ENCODE data around the gene KLF7. TPM values are rescaled to one million over a fixed set of nuclear protein-coding genes. Genes with fewer than 3 reads are reported as not detected.
A peak's percentile ranks its signal among the peaks of the same experiment; 100 is the strongest.

KLF7 gene
- total RNA-seq, 1 donor from 2014 or later: 323 TPM

DNA sequence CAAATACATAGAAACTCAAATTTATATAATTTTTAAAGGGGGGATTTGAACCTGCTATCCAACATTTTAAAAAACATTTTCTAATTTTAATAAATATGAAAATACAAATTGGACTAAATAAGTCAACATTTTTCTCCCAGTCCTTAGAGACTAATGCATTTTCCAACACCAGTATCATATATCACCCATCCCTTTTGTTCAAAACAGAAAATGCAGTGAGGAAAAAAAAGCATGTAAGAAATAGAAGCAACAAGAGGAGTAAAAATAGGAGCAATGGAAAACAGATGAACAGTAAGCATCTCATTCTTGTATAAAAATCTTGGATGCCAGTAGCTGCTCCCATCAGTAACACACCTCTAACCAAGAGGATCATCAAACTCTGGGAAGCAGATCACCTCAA, 25.5 kb downstream of the KLF7 start:
- peak overlapping the region; percentile 69 for H3K4me3 Mint-ChIP-seq (ENCODE audit: unreplicated experiment)
- H3K36me3 Mint-ChIP-seq (ENCODE audit: unreplicated experiment): no peaks in the 10 kb centered on the region
- peak overlapping the region; percentile 82 for H3K27ac Mint-ChIP-seq (ENCODE audit: unreplicated experiment)
- TF ChIP-seq, protein P1, sequence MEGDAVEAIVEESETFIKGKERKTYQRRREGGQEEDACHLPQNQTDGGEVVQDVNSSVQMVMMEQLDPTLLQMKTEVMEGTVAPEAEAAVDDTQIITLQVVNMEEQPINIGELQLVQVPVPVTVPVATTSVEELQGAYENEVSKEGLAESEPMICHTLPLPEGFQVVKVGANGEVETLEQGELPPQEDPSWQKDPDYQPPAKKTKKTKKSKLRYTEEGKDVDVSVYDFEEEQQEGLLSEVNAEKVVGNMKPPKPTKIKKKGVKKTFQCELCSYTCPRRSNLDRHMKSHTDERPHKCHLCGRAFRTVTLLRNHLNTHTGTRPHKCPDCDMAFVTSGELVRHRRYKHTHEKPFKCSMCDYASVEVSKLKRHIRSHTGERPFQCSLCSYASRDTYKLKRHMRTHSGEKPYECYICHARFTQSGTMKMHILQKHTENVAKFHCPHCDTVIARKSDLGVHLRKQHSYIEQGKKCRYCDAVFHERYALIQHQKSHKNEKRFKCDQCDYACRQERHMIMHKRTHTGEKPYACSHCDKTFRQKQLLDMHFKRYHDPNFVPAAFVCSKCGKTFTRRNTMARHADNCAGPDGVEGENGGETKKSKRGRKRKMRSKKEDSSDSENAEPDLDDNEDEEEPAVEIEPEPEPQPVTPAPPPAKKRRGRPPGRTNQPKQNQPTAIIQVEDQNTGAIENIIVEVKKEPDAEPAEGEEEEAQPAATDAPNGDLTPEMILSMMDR (IDR thresholded peaks at IDR 0.05; ENCODE audit: partially characterized antibody, unreplicated experiment): no peak
- H3K4me1 Mint-ChIP-seq (ENCODE audit: low read depth, unreplicated experiment): peaks cover 91% of the 10 kb centered on the region
- H3K9me3 Mint-ChIP-seq (ENCODE audit: unreplicated experiment): peaks cover 28% of the 10 kb centered on the region
- peaks cover 22% of the 10 kb centered on the region for H3K27me3 Mint-ChIP-seq (ENCODE audit: unreplicated experiment)
- DNase-seq: no peak

GRCh38 chr2:207139552-207139951, 26.2 kb downstream of the KLF7 start:
- peaks cover 90% of the 10 kb centered on the region for H3K4me1 Mint-ChIP-seq (ENCODE audit: low read depth, unreplicated experiment)
- TF ChIP-seq, protein P1 (IDR thresholded peaks at IDR 0.05; ENCODE audit: partially characterized antibody, unreplicated experiment): no peak
- H3K27ac Mint-ChIP-seq (ENCODE audit: unreplicated experiment): peak overlapping the region; percentile 0
- no peak for DNase-seq
- H3K36me3 Mint-ChIP-seq (ENCODE audit: unreplicated experiment): no peaks in the 10 kb centered on the region
- H3K4me3 Mint-ChIP-seq (ENCODE audit: unreplicated experiment): peak overlapping the region; percentile 89
- H3K27me3 Mint-ChIP-seq (ENCODE audit: unreplicated experiment): peaks cover 22% of the 10 kb centered on the region
- H3K9me3 Mint-ChIP-seq (ENCODE audit: unreplicated experiment): peaks cover 28% of the 10 kb centered on the region

GRCh38 chr2:207138627-207139297, 27.0 kb downstream of the KLF7 start:
- peak overlapping the region; percentile 89 for H3K27ac Mint-ChIP-seq (ENCODE audit: unreplicated experiment)
- H3K9me3 Mint-ChIP-seq (ENCODE audit: unreplicated experiment): peaks cover 30% of the 10 kb centered on the region
- peaks cover 27% of the 10 kb centered on the region for H3K27me3 Mint-ChIP-seq (ENCODE audit: unreplicated experiment)
- peak overlapping the region; percentile 89 for H3K4me3 Mint-ChIP-seq (ENCODE audit: unreplicated experiment)
- no peaks in the 10 kb centered on the region for H3K36me3 Mint-ChIP-seq (ENCODE audit: unreplicated experiment)
- DNase-seq: no peak
- H3K4me1 Mint-ChIP-seq (ENCODE audit: low read depth, unreplicated experiment): peaks cover 91% of the 10 kb centered on the region
- TF ChIP-seq, protein P1 (IDR thresholded peaks at IDR 0.05; ENCODE audit: partially characterized antibody, unreplicated experiment): no peak

- no peaks in the 10 kb centered on the region for H3K36me3 Mint-ChIP-seq (ENCODE audit: unreplicated experiment)
- H3K9me3 Mint-ChIP-seq (ENCODE audit: unreplicated experiment): peaks cover 39% of the 10 kb centered on the region
Measured at GRCh38 chr2:207137596-207138337, 28.0 kb downstream of the KLF7 start.

More at GRCh38 chr2:207137596-207138337, 28.0 kb downstream of the KLF7 start:
- Mint-ChIP-seq H3K27me3 (ENCODE audit: unreplicated experiment) (peaks cover 29% of the 10 kb centered on the region), H3K4me1 (ENCODE audit: low read depth, unreplicated experiment) (peaks cover 89% of the 10 kb centered on the region), H3K27ac (ENCODE audit: unreplicated experiment) (peak overlapping the region; percentile 98), H3K4me3 (ENCODE audit: unreplicated experiment) (peak overlapping the region; percentile 89)
- no peak for DNase-seq
- TF ChIP-seq, protein P1 (IDR thresholded peaks at IDR 0.05; ENCODE audit: partially characterized antibody, unreplicated experiment): no peak
